HEK293T (cell line): ENCODE results near the gene FCGR3A.

Source experiments
- ARNT ChIP-seq: fragments of 450-650 bp; IDR thresholded peaks from 2 replicates; pipeline ENCODE4 v1.6.1; 2017; ENCODE audit warnings: mild to moderate bottlenecking
- ELF4 ChIP-seq: fragments of 450-650 bp; IDR thresholded peaks from 2 replicates; pipeline ENCODE4 v1.6.1; 2017; ENCODE audit warnings: antibody characterized with exemption
- FOXM1 ChIP-seq: fragments of 450-650 bp; IDR thresholded peaks from 2 replicates; pipeline ENCODE4 v1.6.1; 2017; ENCODE audit warnings: mild to moderate bottlenecking, borderline replicate concordance
- LEF1 ChIP-seq: fragments of 450-650 bp; IDR thresholded peaks from 2 replicates; pipeline ENCODE4 v1.6.1; 2017; ENCODE audit warnings: mild to moderate bottlenecking, borderline replicate concordance
- SP1 ChIP-seq: fragments of 450-650 bp; IDR thresholded peaks from 2 replicates; pipeline ENCODE4 v1.6.1; 2017

DNA sequence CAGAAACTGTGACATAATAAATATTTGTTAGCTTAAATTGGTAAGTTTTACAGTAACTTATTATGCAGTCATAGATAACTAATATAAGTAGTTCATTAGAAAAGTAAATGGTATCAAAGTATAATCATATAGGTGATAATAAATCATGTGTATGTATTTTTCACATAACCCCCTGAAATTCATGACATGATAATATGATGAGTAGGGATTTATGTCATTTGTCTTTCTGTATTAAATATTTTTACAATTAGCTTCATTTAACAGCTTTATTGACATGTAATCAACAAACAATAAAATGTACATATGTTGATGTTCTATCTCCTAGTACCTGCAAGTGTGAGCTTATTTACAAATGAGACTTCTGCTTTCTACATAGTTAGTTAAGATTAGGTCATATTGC is 54.1 kb downstream of the FCGR3A start:
- TF ChIP-seq SP1 (no peak), LEF1 (no peak), ELF4 (no peak), FOXM1 (no peak), ARNT (no peak)
